CD14-positive monocyte (primary cell): ENCODE data around the gene DLG1. TPM values are rescaled to one million over a fixed set of nuclear protein-coding genes. Genes with fewer than 3 reads are reported as not detected.

Source experiments
- DNase-seq, 3 donors: peaks; one replicate each; pipeline ENCODE4 v3.0.0-alpha.2; 2011 to 2022
- H2AFZ ChIP-seq: 2 replicates; pipeline ENCODE4 v1.6.0; 2012; ENCODE audit warnings: mild to moderate bottlenecking, low read depth, low read length, inconsistent platforms; ENCODE audit not compliant: insufficient read depth, poor library complexity, severe bottlenecking
- H3K27ac ChIP-seq, 2 donors: 1 replicate in 1 of 2; 2 replicates in 1 of 2; pipeline ENCODE4 v1.5.1; 2012 to 2013; ENCODE audit warnings: low read length in 2 of 2, control low read depth in 1 of 2, inconsistent platforms in 1 of 2, low read depth in 1 of 2, mild to moderate bottlenecking in 1 of 2
- H3K27me3 ChIP-seq, 2 donors: one replicate each; pipeline versions ENCODE4 v1.6.0 to v1.6.1; 2011 to 2013; ENCODE audit warnings: low read length in 2 of 2; ENCODE audit not compliant: control insufficient read depth in 2 of 2, insufficient read depth in 2 of 2
- H3K36me3 ChIP-seq, 2 donors: replicated peaks in 1 of 2; 1 replicate in 1 of 2; 2 replicates in 1 of 2; pipeline versions ENCODE4 v1.5.1 to v1.6.1; 2012 to 2013; ENCODE audit warnings: low read length in 2 of 2, control low read depth in 1 of 2, inconsistent platforms in 1 of 2, mild to moderate bottlenecking in 1 of 2; ENCODE audit not compliant: insufficient read depth in 2 of 2, control insufficient read depth in 1 of 2
- H3K4me1 ChIP-seq, 2 donors: 1 replicate in 1 of 2; 2 replicates in 1 of 2; pipeline versions ENCODE4 v1.5.1 to v1.6.1; 2012 to 2013; ENCODE audit warnings: low read length in 2 of 2, control low read depth in 1 of 2, inconsistent platforms in 1 of 2, mild to moderate bottlenecking in 1 of 2, moderate library complexity in 1 of 2; ENCODE audit not compliant: insufficient read depth in 2 of 2, control insufficient read depth in 1 of 2
- H3K4me2 ChIP-seq: replicated peaks from 2 replicates; pipeline ENCODE3; 2012; ENCODE audit warnings: low read length, moderate library complexity, mild to moderate bottlenecking; ENCODE audit not compliant: poor library complexity, severe bottlenecking; ENCODE audit errors: extremely low read depth
- H3K4me3 ChIP-seq, 3 experiments: fragments of 200-600 bp in 1 of 3; sonication (generic) in 1 of 3; replicated peaks in 1 of 3; 1 replicate in 2 of 3; 2 replicates in 1 of 3; pipeline ENCODE4 v1.5.1; 2011 to 2013; ENCODE audit warnings: low read length in 3 of 3, mild to moderate bottlenecking in 3 of 3, control low read depth in 2 of 3, low read depth in 2 of 3, inconsistent platforms in 1 of 3, moderate library complexity in 1 of 3
- H3K79me2 ChIP-seq: 2 replicates; pipeline ENCODE4 v1.6.0; 2012; ENCODE audit warnings: mild to moderate bottlenecking, control low read depth, inconsistent platforms, low read length, moderate library complexity; ENCODE audit not compliant: insufficient read depth
- H3K9ac ChIP-seq: 2 replicates; pipeline ENCODE4 v1.6.0; 2017; ENCODE audit warnings: low read length, mild to moderate bottlenecking; ENCODE audit not compliant: insufficient read depth, poor library complexity, severe bottlenecking
- H3K9me3 ChIP-seq, 2 donors: replicated peaks in 1 of 2; 1 replicate in 1 of 2; 2 replicates in 1 of 2; pipeline versions ENCODE4 v1.5.1 to v1.6.1; 2012 to 2013; ENCODE audit warnings: low read length in 2 of 2, control low read depth in 1 of 2; ENCODE audit not compliant: control insufficient read depth in 1 of 2, insufficient read depth in 1 of 2
- H4K20me1 ChIP-seq: 2 replicates; pipeline ENCODE4 v1.6.0; 2012; ENCODE audit warnings: mild to moderate bottlenecking, low read length, control low read depth, moderate library complexity; ENCODE audit not compliant: insufficient read depth
- H3K27ac Mint-ChIP-seq, 7 donors: one replicate each; pipeline ENCODE4 v1.8.0; 2020; ENCODE audit warnings: mild to moderate bottlenecking in 7 of 7, mixed read lengths in 7 of 7, moderate library complexity in 6 of 7, inconsistent platforms in 2 of 7
- H3K27me3 Mint-ChIP-seq, 3 donors: one replicate each; pipeline ENCODE4 v1.8.0; 2021 to 2022; ENCODE audit warnings: low read depth in 3 of 3, mild to moderate bottlenecking in 3 of 3, mixed read lengths in 3 of 3, moderate library complexity in 3 of 3, inconsistent platforms in 1 of 3
- H3K36me3 Mint-ChIP-seq, 2 donors: one replicate each; pipeline ENCODE4 v1.8.0; 2020; ENCODE audit warnings: mixed read lengths in 2 of 2, inconsistent platforms in 1 of 2, mild to moderate bottlenecking in 1 of 2
- H3K4me1 Mint-ChIP-seq: one replicate; pipeline ENCODE4 v1.8.0; 2020; ENCODE audit warnings: mild to moderate bottlenecking, mixed read lengths
- H3K4me3 Mint-ChIP-seq, 2 donors: one replicate each; pipeline ENCODE4 v1.8.0; 2020; ENCODE audit warnings: mild to moderate bottlenecking in 2 of 2, mixed read lengths in 2 of 2, moderate library complexity in 1 of 2
- H3K9me3 Mint-ChIP-seq, 7 donors: one replicate each; pipeline ENCODE4 v1.8.0; 2020 to 2022; ENCODE audit warnings: mixed read lengths in 7 of 7, mild to moderate bottlenecking in 6 of 7, moderate library complexity in 6 of 7, inconsistent platforms in 2 of 7
- CTCF ChIP-seq: fragments of 200-600 bp; IDR thresholded peaks from one replicate; pipeline ENCODE4 v1.8.0; 2022; ENCODE audit warnings: antibody characterized with exemption, mild to moderate bottlenecking
- WGBS: methylation state at CpG from one replicate; pipeline ENCODE4 v1.1.5; 2013; ENCODE audit warnings: missing lambda C conversion rate; ENCODE audit not compliant: insufficient coverage; 5-methylcytosine and 5-hydroxymethylcytosine counted together
- intact Hi-C, 2 donors: fragments of 100-400 bp; cut with micrococcal nuclease; formaldehyde crosslinking; loops; one replicate each; pipeline versions ENCODE4 v1.15.0 to v1.15.1; 2023
- polyA plus RNA-seq, 3 donors: library from polyadenylated mRNA; depleted of rRNA in 1 of 3; unstranded in 2 of 3; stranded (reverse) in 1 of 3; fragments of 300-500 nt in 2 of 3; fragments of >200 nt in 1 of 3; fragmentation: Illumina TruSeq in 2 of 3; gene quantifications; 1 replicate in 2 of 3; 2 replicates in 1 of 3; pipeline ENCODE4 v1.2.3, GENCODE V29; 2012 to 2021

The DLG1 gene
- polyA plus RNA-seq, 3 donors = 6.5 to 21.9 (median 10.2) TPM

GRCh38 chr3:197337214-197337613 lies 38.8 kb upstream of the DLG1 start:
- no peak for TF ChIP-seq CTCF
- H3K9me3 ChIP-seq = no peaks in the 10 kb centered on the region
- Mint-ChIP-seq H3K36me3 (no peaks in the 10 kb centered on the region), H3K9me3 (no peaks in the 10 kb centered on the region), H3K4me1 (no peaks in the 10 kb centered on the region), H3K4me3 (no peak overlapping the region), H3K27me3 (peaks cover 0 to 5% (median 1%) of the 10 kb centered on the region in 3 donors), H3K27ac (no peak overlapping the region)
- no peak overlapping the region for H3K9ac ChIP-seq
- H2AFZ ChIP-seq = no peak overlapping the region
- H3K4me1 ChIP-seq = no peaks in the 10 kb centered on the region
- no peak overlapping the region for H3K4me2 ChIP-seq
- no peaks in the 10 kb centered on the region for H4K20me1 ChIP-seq
- 73% methylated on average over 2 of the region's 5 CpGs for WGBS
- no peak overlapping the region for H3K27ac ChIP-seq
- intact Hi-C loops = no loop called here
- H3K36me3 ChIP-seq = no peaks in the 10 kb centered on the region
- no peaks in the 10 kb centered on the region for H3K27me3 ChIP-seq
- DNase-seq = no peak
- no peaks in the 10 kb centered on the region for H3K79me2 ChIP-seq
- H3K4me3 ChIP-seq = no peak overlapping the region

- DNase-seq = no peak
- no peaks in the 10 kb centered on the region for H3K9me3 ChIP-seq
- H3K27me3 Mint-ChIP-seq = peaks cover 0 to 6% (median 5%) of the 10 kb centered on the region in 3 donors
- no peak overlapping the region for H3K4me3 ChIP-seq
- TF ChIP-seq CTCF = no peak
- no peaks in the 10 kb centered on the region for H3K9me3 Mint-ChIP-seq
- H3K4me1 ChIP-seq = no peaks in the 10 kb centered on the region
- H3K4me2 ChIP-seq = no peak overlapping the region
- H3K27me3 ChIP-seq = no peaks in the 10 kb centered on the region
- H3K27ac ChIP-seq = no peak overlapping the region
- H2AFZ ChIP-seq = no peak overlapping the region
- no peaks in the 10 kb centered on the region for H3K4me1 Mint-ChIP-seq
- intact Hi-C loops = no loop called here
- WGBS = 38% methylated on average over 3 of the region's 4 CpGs
- no peaks in the 10 kb centered on the region for H3K79me2 ChIP-seq
- H3K36me3 ChIP-seq = no peaks in the 10 kb centered on the region
- no peak overlapping the region for H3K9ac ChIP-seq
- no peak overlapping the region for H3K4me3 Mint-ChIP-seq
- H3K27ac Mint-ChIP-seq = no peak overlapping the region
- H4K20me1 ChIP-seq = no peaks in the 10 kb centered on the region
- no peaks in the 10 kb centered on the region for H3K36me3 Mint-ChIP-seq
Observed at GRCh38 chr3:197336348-197336747, 37.9 kb upstream of the DLG1 start.
